Suprapubic skin (tissue), 4 donors: ENCODE data around the gene MEIKIN. TPM values are rescaled to one million over a fixed set of nuclear protein-coding genes. Genes with fewer than 3 reads are reported as not detected.

ENCODE experiments used
- DNase-seq, 2 donors: peaks; one replicate each; pipeline ENCODE4 v3.0.0-alpha.2; 2019; ENCODE audit warnings: low spot score in 2 of 2
- H3K27ac ChIP-seq: fragments of 200-600 bp; sonication (generic); one replicate; pipeline ENCODE4 v1.5.1; 2019
- H3K27me3 ChIP-seq: fragments of 200-600 bp; sonication (generic); one replicate; pipeline ENCODE4 v1.5.1; 2019
- H3K36me3 ChIP-seq: fragments of 200-600 bp; sonication (generic); one replicate; pipeline ENCODE4 v1.5.1; 2019
- H3K4me1 ChIP-seq: fragments of 200-600 bp; sonication (generic); one replicate; pipeline ENCODE4 v1.5.1; 2019
- H3K4me3 ChIP-seq: fragments of 200-600 bp; sonication (generic); one replicate; pipeline ENCODE4 v1.5.1; 2019; ENCODE audit warnings: mild to moderate bottlenecking
- H3K9me3 ChIP-seq: fragments of 200-600 bp; sonication (generic); one replicate; pipeline ENCODE4 v1.5.1; 2019
- CTCF ChIP-seq, 2 donors: fragments of 200-600 bp in 1 of 2; fragments of 450-650 bp in 1 of 2; sonication (generic) in 1 of 2; IDR thresholded peaks; one replicate each; pipeline ENCODE4 v1.5.1; 2016 to 2019; ENCODE audit warnings: antibody characterized with exemption in 2 of 2, mild to moderate bottlenecking in 1 of 2, moderate library complexity in 1 of 2
- EP300 ChIP-seq: sonication (generic); formaldehyde crosslinking; IDR thresholded peaks from one replicate; pipeline ENCODE4 v1.6.1; 2017; ENCODE audit warnings: antibody characterized with exemption
- POLR2A ChIP-seq, 2 donors: fragments of 450-650 bp; IDR thresholded peaks; one replicate each; pipeline ENCODE4 v1.6.1; 2017; ENCODE audit warnings: antibody characterized with exemption in 2 of 2, mild to moderate bottlenecking in 2 of 2, moderate library complexity in 2 of 2
- POLR2AphosphoS5 ChIP-seq, 3 donors: sonication (generic); formaldehyde crosslinking; IDR thresholded peaks; one replicate each; pipeline ENCODE4 v1.6.1; 2017; ENCODE audit warnings: antibody characterized with exemption in 3 of 3
- WGBS: methylation state at CpG from one replicate; pipeline ENCODE4 v1.1.5; 2018; 5-methylcytosine and 5-hydroxymethylcytosine counted together
- total RNA-seq, 4 donors: library from RNA; depleted of rRNA; stranded (reverse); fragments of >200 nt; gene quantifications; one replicate each; pipeline ENCODE4 v1.1.0, GENCODE V29; 2016

Gene MEIKIN
- total RNA-seq, 4 donors from 2014 or later = not detected

- DNase-seq = no peak
Observed at GRCh38 chr5:131957721-131958441, 12.4 kb upstream of the MEIKIN start.

DNA sequence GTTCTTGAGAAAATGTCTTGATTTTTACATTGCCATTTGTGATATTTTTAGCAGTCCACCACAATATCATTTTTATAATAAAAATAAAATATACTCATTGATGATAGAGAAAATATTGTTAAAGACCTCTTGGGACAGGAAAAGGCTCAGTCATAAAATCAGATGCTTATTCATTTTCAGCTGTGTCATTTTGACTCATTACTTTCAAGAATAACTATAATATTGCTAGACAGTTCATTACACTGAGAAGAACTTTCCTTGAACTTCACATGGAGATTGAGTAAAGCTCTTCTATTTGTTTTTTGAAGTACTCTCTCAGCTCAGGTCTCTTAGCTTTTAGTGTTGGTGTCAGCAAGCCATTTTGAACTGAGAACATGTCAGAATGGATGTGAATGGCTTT lies 8.5 kb upstream of the MEIKIN start:
- TF ChIP-seq POLR2A (IDR thresholded peaks at IDR 0.05) = no peak
- no peak for TF ChIP-seq POLR2AphosphoS5 (IDR thresholded peaks at IDR 0.05)
- TF ChIP-seq EP300 = no peak
- TF ChIP-seq CTCF (IDR thresholded peaks at IDR 0.05) = no peak
- H3K9me3 ChIP-seq = no peaks in the 10 kb centered on the region
- no peak for DNase-seq
- no peaks in the 10 kb centered on the region for H3K27me3 ChIP-seq
- no peak overlapping the region for H3K4me3 ChIP-seq
- H3K36me3 ChIP-seq = no peaks in the 10 kb centered on the region
- H3K4me1 ChIP-seq = no peaks in the 10 kb centered on the region
- no peak overlapping the region for H3K27ac ChIP-seq

More at GRCh38 chr5:131957721-131958441, 12.4 kb upstream of the MEIKIN start:
- Histone ChIP-seq H3K9me3 (no peaks in the 10 kb centered on the region), H3K27me3 (no peaks in the 10 kb centered on the region), H3K4me3 (no peak overlapping the region), H3K4me1 (no peaks in the 10 kb centered on the region), H3K27ac (no peak overlapping the region), H3K36me3 (no peaks in the 10 kb centered on the region)
- WGBS = 84% methylated on average over 8 of the region's 8 CpGs
- no peak for TF ChIP-seq POLR2A (IDR thresholded peaks at IDR 0.05)
- TF ChIP-seq POLR2AphosphoS5 (IDR thresholded peaks at IDR 0.05) = no peak
- no peak for TF ChIP-seq CTCF (IDR thresholded peaks at IDR 0.05)
- no peak for TF ChIP-seq EP300

DNA sequence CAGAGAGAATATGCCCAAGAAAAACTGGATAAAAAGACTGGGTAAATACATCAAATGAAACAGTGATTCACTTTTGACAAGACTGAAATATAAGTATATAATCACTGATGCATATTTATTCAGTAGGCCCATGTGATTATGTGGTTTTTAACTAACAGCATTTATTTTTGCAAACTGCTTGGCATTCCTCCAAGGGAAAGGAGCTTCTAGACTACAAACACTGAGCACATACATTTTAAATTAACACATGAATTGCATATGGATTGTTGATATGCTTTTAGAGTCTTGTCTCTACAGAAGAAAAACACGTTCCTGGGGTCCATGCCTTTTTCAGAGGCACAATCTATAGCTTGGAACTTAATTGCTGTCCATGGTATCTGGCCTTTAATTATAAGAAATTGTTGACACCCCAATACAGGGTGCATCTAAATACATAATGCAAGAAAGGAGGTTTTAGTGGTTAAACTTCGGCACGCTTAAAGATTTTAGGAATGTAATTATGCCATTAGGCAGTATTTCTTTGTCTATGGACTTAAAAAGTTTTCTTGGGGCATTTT lies 6.9 kb upstream of the MEIKIN start:
- no peak overlapping the region for H3K4me3 ChIP-seq
- H3K36me3 ChIP-seq = no peaks in the 10 kb centered on the region
- TF ChIP-seq CTCF (IDR thresholded peaks at IDR 0.05) (no peak), POLR2AphosphoS5 (IDR thresholded peaks at IDR 0.05) (no peak), POLR2A (IDR thresholded peaks at IDR 0.05) (no peak), EP300 (no peak)
- H3K4me1 ChIP-seq = no peaks in the 10 kb centered on the region
- H3K9me3 ChIP-seq = no peaks in the 10 kb centered on the region
- WGBS = 39% methylated on average over 3 of the region's 3 CpGs
- no peak for DNase-seq
- no peaks in the 10 kb centered on the region for H3K27me3 ChIP-seq
- H3K27ac ChIP-seq = no peak overlapping the region

GRCh38 chr5:131950706-131951105 lies 5.2 kb upstream of the MEIKIN start:
- no peaks in the 10 kb centered on the region for H3K36me3 ChIP-seq
- no peak for TF ChIP-seq EP300
- TF ChIP-seq CTCF (IDR thresholded peaks at IDR 0.05) = no peak
- no peak for TF ChIP-seq POLR2A (IDR thresholded peaks at IDR 0.05)
- TF ChIP-seq POLR2AphosphoS5 (IDR thresholded peaks at IDR 0.05) = no peak
- DNase-seq = no peak

GRCh38 chr5:131947445-131947844 lies 2.0 kb upstream of the MEIKIN start:
- no peak overlapping the region for H3K4me3 ChIP-seq
- H3K9me3 ChIP-seq = no peaks in the 10 kb centered on the region
- WGBS = 44% methylated on average over 2 of the region's 2 CpGs
- no peak for DNase-seq
- H3K36me3 ChIP-seq = no peaks in the 10 kb centered on the region
- no peaks in the 10 kb centered on the region for H3K4me1 ChIP-seq
- no peak overlapping the region for H3K27ac ChIP-seq
- no peak for TF ChIP-seq POLR2AphosphoS5 (IDR thresholded peaks at IDR 0.05)
- no peak for TF ChIP-seq CTCF (IDR thresholded peaks at IDR 0.05)
- TF ChIP-seq POLR2A (IDR thresholded peaks at IDR 0.05) = no peak
- TF ChIP-seq EP300 = no peak
- no peaks in the 10 kb centered on the region for H3K27me3 ChIP-seq

More at GRCh38 chr5:131950706-131951105, 5.2 kb upstream of the MEIKIN start:
- WGBS = 96% methylated on average over 1 of the region's 1 CpG
- no peaks in the 10 kb centered on the region for H3K9me3 ChIP-seq
- no peak overlapping the region for H3K4me3 ChIP-seq
- no peak overlapping the region for H3K27ac ChIP-seq
- no peaks in the 10 kb centered on the region for H3K4me1 ChIP-seq
- no peaks in the 10 kb centered on the region for H3K27me3 ChIP-seq
